GM19463 (cell line): Measurements from ENCODE around the gene ZNF334.

Source experiments
- ATAC-seq: cut with Tn5 transposase; IDR thresholded peaks from one replicate; pipeline ENCODE4 v1.9.1; 2021; ENCODE audit warnings: mild to moderate bottlenecking, moderate library complexity; ENCODE audit not compliant: unreplicated experiment

The ZNF334 gene

GRCh38 chr20:46512943-46513844 lies at the start of gene ZNF334:
Gene ZNF334 (minus strand): TSS chr20:46513559. CDS start chr20:46512102, 1,457 bp downstream.
- no peak for ATAC-seq

DNA sequence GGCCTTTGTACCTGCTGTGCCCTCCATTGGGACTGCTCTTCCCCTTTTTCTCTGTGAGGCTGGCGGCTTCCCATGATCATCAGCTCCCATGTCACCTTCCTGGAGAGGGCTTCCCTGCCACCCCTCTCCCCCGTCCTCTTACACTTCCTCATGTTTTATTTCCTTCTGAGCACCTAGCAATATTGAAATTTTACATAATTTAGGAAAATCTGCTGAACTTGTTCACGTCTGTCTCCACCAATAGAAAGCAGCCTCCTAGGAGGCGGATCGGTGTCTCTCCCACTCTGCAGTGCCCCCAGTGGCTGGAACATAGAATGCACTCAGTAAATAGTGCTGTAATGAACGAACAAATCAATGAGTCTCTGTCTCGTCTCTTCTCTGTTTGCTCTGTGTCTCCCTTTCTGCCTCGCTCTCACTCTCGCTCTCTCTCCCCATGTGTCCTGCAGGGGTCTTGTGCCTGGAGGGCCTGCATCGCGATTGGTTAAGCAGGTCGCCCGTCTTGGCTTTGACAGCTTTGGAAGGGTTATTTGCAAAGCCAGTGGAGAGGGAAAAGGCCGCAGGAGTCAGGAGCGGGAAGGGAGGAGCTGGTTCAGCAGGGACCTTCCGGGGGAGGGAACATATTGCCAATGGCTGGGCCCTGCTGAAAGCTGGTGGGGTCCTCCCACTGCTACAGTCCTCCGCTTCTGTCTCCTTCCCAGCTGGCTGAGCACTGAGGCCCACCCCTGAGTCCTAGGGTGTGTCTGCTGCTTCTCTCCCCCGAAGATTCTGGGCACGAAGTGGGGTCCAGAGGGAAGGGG lies 49.2 kb upstream of the ZNF334 start:
- no peak for ATAC-seq

- ATAC-seq = no peak
Measured at GRCh38 chr20:46562009-46562372, 48.6 kb upstream of the ZNF334 start.

GRCh38 chr20:46559685-46560440 lies 46.5 kb upstream of the ZNF334 start:
- ATAC-seq = no peak

GRCh38 chr20:46559001-46559400 lies 45.6 kb upstream of the ZNF334 start:
- ATAC-seq = no peak

DNA sequence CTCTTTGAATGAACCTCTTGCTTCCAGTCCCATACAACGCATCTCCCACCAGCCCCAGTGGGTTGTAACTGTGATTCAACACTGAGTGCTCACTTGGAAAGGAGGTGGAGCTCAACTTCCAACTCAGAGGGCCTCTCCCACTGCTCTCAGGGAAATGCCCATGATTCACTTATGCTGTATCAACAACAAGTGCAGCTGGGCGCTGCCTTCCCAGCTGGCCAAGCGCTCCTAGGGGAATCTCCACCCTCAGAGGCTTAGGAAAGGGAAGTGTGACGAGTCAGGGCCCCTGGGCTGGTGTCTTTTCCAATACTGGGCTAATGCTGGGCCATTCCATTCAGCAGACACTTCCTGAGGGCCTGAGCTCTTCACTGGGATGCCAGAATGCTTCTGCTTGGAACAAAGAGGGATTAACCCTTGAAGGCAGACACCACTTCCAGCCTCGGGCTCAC lies 45.2 kb upstream of the ZNF334 start:
- ATAC-seq = no peak

- no peak for ATAC-seq
Measured at GRCh38 chr20:46557231-46557956, 44.0 kb upstream of the ZNF334 start.

- no peak for ATAC-seq
Measured at GRCh38 chr20:46555370-46555956, 42.1 kb upstream of the ZNF334 start.

DNA sequence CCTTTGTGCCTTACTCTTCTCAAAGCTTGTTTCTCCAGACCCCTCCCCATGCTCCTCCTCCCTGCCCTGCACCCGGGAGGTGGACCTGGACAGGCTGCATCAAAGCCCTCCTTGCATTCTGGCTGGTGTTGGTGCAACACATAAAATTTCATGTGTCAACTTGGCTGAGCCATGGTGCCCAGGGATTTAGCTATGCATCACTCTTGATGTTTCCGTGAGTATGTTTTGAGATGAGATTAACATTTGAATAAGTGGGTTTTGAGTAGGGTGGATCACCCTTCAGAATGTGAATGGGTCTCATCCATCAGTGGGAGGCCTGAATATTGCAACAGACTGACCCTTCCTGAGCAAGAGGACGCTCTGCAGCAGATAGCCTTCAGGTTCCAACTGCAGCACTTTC lies 41.5 kb upstream of the ZNF334 start:
- ATAC-seq = no peak

DNA sequence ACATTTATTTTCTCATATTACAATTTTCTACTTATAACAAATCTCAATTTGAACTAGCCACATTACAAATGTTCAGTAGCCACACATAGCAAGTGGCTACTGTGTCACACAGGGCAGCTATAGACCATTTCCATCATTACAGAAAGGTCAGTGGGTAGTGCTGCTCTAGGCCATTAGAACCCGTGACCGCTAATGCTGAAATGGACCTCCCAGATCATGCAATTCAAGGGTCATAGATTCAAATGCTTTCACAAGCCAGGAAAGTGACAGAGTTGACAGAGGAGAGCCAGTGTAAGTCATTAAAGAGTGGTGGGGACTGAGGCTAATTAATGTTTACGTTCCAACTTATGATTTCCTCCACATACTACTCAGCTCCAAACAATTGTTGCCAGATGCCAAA lies 40.6 kb upstream of the ZNF334 start:
- no peak for ATAC-seq

GRCh38 chr20:46552460-46553420 lies 39.4 kb upstream of the ZNF334 start:
- ATAC-seq = peak; percentile 68

DNA sequence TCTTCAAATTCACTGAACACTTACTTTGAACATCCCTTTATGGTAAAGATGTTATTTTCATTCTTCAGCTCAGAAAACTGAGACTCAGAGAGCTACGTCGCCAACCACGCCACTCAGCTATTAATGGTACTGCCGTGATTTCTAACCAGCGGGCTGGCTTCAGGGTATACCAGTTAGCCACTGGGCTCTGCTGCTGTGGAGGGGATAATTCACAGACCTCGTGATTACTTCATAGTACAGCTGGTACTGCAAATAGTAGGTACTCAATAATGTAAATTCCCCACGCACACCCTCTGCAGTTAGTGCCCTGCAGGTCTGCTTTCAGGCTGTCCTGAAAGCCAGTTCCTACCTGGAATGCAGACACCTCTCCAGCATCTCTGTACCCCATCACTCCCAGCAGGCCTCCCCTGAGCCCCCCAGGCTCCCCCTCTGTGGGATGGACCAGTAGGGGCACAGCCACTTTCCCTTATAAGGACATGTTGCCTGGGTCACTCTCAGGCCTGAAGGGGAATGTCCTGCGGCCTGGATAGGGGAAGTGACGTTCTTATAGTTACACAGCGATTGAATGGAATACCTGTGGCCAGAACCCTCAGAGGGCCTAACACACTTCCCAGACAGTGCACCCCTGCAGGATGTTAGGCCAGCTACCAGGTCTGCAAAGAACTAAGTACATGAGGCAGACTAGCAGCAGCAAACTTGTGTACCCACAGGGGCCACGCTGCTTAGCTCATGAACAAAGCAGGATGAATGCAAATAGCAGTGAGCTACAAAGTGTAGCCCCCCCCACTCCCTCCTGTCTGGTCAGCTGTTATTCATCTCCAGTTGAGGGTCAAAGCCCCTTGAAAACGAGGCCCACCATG lies 38.4 kb upstream of the ZNF334 start:
- no peak for ATAC-seq

- no peak for ATAC-seq
Measured at GRCh38 chr20:46550461-46550860, 37.1 kb upstream of the ZNF334 start, which contains the start of gene OCSTAMP. Gene OCSTAMP (minus strand): TSS chr20:46550654. CDS start chr20:46550560, 94 bp downstream.

DNA sequence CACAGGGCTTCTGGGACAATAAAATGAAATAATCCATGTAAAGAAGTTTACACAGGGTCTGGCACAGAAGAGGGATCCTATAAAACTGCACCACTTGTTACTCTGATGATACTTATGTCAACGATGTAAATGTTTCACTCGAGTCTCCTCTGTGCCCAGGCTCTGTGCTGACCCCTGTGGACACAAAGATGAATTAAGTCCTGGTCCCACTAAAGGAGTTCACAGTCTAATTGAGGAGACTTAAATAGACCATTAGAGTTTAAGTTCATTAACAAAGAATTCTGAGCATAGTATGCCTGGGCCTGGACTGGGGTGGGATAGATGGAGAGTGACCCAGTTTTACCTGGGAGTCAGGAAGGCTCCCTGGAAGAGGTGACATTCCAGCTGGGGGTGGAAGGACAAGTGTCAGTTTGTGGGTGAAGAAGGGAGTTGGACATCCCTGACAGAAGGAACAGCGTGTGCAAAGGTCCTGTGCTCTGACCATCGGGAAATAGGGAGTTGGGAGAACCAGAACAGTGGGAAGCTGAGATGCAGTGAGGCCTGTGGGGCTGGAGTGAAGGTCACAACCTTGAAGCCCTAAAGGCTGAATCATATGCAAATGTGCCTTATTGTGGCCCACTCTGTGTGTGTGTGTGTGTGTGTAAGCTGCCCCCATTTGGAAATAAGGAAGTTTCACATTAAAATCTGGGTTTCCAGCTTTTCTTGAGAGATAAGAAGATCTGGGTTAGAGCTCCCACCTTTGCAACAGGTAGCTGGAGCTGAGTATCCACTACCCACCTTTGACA lies 36.0 kb upstream of the ZNF334 start:
- ATAC-seq = no peak

DNA sequence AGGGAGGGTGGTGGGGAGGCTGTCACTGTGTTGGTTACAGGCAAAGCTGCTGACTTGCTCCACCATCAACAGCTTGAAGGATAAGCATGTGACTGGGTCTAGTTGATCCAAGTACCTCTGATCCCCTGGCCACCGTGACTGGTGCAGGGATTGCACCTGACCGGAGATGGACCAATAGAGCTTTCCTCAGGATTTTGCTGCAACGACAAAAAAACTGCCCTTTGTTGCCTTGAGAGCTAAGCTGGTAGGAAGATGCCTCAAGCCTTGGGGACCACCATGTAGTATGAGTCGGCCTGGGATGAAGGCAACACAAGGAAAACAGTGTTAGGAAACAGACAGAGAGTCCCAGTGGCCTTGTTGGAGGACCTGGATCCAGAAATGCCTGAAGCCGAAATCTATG lies 35.3 kb upstream of the ZNF334 start:
- ATAC-seq = no peak

DNA sequence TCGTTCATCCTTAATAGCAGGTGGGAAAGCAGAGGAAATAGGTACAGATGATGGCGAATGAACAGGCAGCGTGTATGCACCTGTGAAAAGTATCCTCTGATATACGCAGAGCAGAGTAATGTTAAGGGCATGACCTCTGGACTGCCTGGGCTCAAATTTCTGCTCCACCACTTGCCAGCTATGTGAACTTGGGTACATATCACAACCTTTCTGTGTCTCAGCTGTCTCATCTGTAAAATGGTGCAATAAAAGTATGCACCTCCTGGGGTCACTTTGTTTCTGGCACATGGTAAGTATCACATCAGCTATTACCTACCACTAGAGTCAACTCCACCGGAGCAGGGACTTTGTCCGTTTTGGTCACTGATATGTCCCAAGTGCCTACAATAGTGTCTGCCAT lies 34.6 kb upstream of the ZNF334 start:
- ATAC-seq = no peak

DNA sequence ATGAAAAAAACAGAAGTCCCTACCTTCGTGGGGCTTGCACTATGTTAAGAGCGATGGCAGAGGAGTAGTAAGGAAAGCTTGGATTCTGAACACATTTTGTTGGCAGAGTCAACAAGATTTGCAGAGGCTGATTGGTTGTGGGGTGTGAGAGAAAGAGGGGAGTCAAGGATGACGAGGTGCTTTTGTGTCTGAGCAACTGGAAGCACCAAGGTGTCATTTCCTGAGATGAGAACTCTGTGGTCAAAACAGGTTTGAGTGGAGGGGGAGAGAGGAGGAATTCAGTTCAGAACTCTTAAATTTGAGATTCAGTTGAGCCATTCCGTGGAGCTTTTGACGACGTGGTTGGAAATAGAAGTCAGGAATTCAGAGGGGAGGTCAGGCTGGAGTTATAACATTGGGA lies 33.6 kb upstream of the ZNF334 start:
- ATAC-seq = no peak
